Right lobe of liver (tissue), 6 donors: Measurements from ENCODE around the gene ATP1B2. TPM values are rescaled to one million over a fixed set of nuclear protein-coding genes. Genes with fewer than 3 reads are reported as not detected.

ENCODE experiments used
- ATAC-seq, 4 donors: fragments of 200-7000 bp; cut with Tn5 transposase; one replicate each; pipeline ENCODE4 v1.9.1; 2020; ENCODE audit warnings: mild to moderate bottlenecking in 4 of 4, moderate library complexity in 4 of 4
- DNase-seq, 3 donors: peaks; one replicate each; pipeline ENCODE4 v3.0.0-alpha.2; 2020
- H3K27ac ChIP-seq, 3 donors: fragments of 200-600 bp; one replicate each; pipeline ENCODE4 v1.8.0; 2022
- H3K27me3 ChIP-seq, 2 donors: fragments of 200-600 bp; one replicate each; pipeline ENCODE4 v1.8.0; 2022
- H3K36me3 ChIP-seq, 4 donors: fragments of 200-600 bp; sonication (generic) in 1 of 4; one replicate each; pipeline versions ENCODE4 v1.5.1 to v1.8.0; 2017 to 2022; ENCODE audit warnings: control low read depth in 1 of 4
- H3K4me1 ChIP-seq, 4 donors: fragments of 200-600 bp; sonication (generic) in 1 of 4; one replicate each; pipeline versions ENCODE4 v1.5.1 to v1.8.0; 2017 to 2022; ENCODE audit warnings: control low read depth in 1 of 4
- H3K4me3 ChIP-seq, 3 donors: fragments of 200-600 bp; one replicate each; pipeline ENCODE4 v1.8.0; 2022
- H3K9me3 ChIP-seq, 4 donors: fragments of 200-600 bp; sonication (generic) in 1 of 4; one replicate each; pipeline versions ENCODE4 v1.5.1 to v1.8.0; 2017 to 2022; ENCODE audit warnings: control low read depth in 1 of 4
- CTCF ChIP-seq, 4 donors: fragments of 200-600 bp in 3 of 4; fragments of 450-650 bp in 1 of 4; IDR thresholded peaks; one replicate each; pipeline versions ENCODE4 v1.5.1 to v1.8.0; 2016 to 2022; ENCODE audit warnings: antibody characterized with exemption in 4 of 4, mild to moderate bottlenecking in 2 of 4
- POLR2A ChIP-seq: fragments of 450-650 bp; IDR thresholded peaks from one replicate; pipeline ENCODE4 v1.6.1; 2017; ENCODE audit warnings: antibody characterized with exemption, mild to moderate bottlenecking
- WGBS: methylation state at CpG from one replicate; pipeline ENCODE4 v1.1.6; 2018; ENCODE audit warnings: low coverage, low lambda C conversion rate; ENCODE audit not compliant: insufficient coverage; ENCODE audit errors: missing lambda C conversion rate; 5-methylcytosine and 5-hydroxymethylcytosine counted together
- intact Hi-C, 2 donors: fragments of 100-400 bp; cut with DNase I; formaldehyde crosslinking; loops; one replicate each; pipeline versions ENCODE4 v1.11.2 to v1.14.1; 2022
- total RNA-seq, 6 experiments: library from RNA; depleted of rRNA in 2 of 6; stranded (reverse); fragments of >200 nt in 2 of 6; fragmentation: NEBNext Ultra II Directional in 3 of 6; extraction: Animal tissue kit (Norgen Biotek cat#: 25700) in 3 of 6; gene quantifications; one replicate each; pipeline versions ENCODE4 v1.1.0 to v1.2.4, GENCODE V29; 2016 to 2023
- donor health status: DM: no; HTN: yes; CAD: no.
- donor health status: DM: no; HTN: no; CAD: no.
- donor health status: DM: no; HTN: no; CAD: no.
- donor health status: DM: no; HTN: yes; CAD: no.
- donor health status: DM: no; HTN: yes; CAD: no.

Gene ATP1B2
- total RNA-seq, 6 experiments from 2014 or later = 0.43 to 1.7 (median 0.91) TPM

DNA sequence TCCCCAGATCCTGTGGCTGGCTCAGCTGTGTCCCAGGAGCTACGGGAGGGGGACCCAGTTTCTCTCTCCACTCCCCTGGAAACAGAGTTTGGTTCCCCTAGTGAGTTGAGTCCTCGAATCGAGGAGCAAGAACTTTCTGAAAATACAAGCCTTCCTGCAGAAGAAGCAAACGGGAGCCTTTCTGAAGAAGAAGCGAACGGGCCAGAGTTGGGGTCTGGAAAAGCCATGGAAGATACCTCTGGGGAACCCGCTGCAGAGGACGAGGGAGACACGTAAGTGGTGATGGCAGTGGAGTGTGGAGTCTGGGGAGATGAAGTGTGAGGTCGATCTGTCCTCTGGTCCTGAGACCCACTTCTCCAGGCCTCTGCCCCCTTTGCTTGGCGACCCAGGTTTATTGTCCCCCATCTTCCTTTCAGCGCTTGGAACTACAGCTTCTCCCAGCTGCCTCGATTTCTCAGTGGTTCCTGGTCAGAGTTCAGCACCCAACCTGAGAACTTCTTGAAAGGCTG, 38.1 kb downstream of the ATP1B2 start:
- DNase-seq (no peak), ATAC-seq (no peak)
- intact Hi-C loops = loop anchor here (10.0 kb wide), 1 partner anchor 54 kb away; the partner anchor contains the start of gene SHBG (in 2 of the 2)

DNA sequence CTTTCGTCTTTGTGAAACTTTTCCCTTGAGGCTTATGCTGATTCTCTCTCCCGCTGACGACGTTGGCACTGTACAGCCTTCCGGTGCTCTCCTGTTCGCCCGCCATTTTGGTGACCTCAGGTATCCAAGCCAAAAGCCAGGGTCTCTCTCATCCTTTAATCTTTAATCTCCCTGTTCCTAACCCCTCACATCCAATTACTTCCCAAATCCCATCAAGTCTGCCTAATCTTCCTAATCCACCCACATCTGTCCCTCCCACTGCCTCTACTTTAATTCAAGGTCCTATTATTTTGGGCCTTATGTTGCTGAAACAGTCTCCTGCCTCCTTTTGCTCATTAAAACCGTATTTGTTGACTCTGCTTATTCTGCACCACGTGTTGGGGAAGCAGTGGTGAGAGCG, 44.9 kb downstream of the ATP1B2 start:
- WGBS = 93% methylated on average over 10 of the region's 10 CpGs
- DNase-seq (no peak), ATAC-seq (no peak)
- Histone ChIP-seq H3K4me3 (no peak overlapping the region), H3K27me3 (no peaks in the 10 kb centered on the region), H3K27ac (no peak overlapping the region), H3K36me3 (no peaks in the 10 kb centered on the region), H3K9me3 (no peaks in the 10 kb centered on the region), H3K4me1 (no peaks in the 10 kb centered on the region)
- no peak for TF ChIP-seq POLR2A
- no peak for TF ChIP-seq CTCF (IDR thresholded peaks at IDR 0.05)
- intact Hi-C loops = no loop called here

More for the DNA sequence above, 38.1 kb downstream of the ATP1B2 start:
- Histone ChIP-seq H3K4me3 (peak overlapping the region; percentile 60 to 94 (median 69)), H3K9me3 (no peaks in the 10 kb centered on the region), H3K4me1 (peaks cover 0 to 22% (median 10%) of the 10 kb centered on the region in 4 donors), H3K27me3 (no peaks in the 10 kb centered on the region), H3K27ac (peak overlapping the region in 1 of 3 donors; percentile 24), H3K36me3 (no peaks in the 10 kb centered on the region)
- TF ChIP-seq POLR2A (no peak), CTCF (IDR thresholded peaks at IDR 0.05) (no peak)
- WGBS = 17% methylated on average over 10 of the region's 13 CpGs

DNA sequence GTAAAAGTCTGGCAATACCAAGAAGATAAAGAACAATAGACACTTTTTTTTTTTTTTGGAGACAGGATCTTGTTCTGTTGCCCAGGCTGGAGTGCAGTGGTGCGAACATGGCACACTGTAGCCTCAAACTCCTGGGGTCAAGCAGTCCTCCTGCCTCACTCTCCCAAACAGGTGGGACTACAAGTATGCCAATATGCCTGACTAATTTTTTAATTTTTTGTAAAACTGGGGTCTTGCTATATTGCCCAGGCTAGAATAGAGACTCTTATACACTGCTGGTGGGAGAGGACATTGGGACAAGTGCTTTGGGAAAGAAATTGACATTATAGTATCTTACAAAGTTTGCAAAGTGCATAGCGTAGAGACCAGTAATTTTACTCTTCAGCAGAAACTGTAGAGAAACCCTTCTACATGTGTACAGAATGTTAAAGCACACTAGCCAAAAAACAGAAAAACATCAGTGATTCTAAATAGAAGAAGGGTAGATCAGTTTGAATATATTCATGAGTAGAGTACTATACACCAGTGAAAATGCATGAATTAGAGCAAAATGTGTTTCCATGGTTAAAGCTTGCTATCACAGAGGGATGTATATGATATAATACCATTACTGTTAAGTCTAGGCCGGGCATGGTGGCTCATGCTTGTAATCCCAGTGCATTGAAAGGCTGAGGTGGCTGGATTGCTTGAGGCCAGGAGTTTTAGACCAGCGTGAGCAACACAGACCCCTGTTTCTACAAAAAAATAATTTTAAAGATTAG, 47.3 kb downstream of the ATP1B2 start:
- intact Hi-C loops = no loop called here
- 93% methylated on average over 4 of the region's 4 CpGs for WGBS

GRCh38 chr17:7700510-7700909, 49.8 kb downstream of the ATP1B2 start:
- TF ChIP-seq CTCF (IDR thresholded peaks at IDR 0.05) (no peak), POLR2A (no peak)
- Histone ChIP-seq H3K27me3 (no peaks in the 10 kb centered on the region), H3K27ac (no peak overlapping the region), H3K36me3 (peaks cover 0 to 6% (median 0%) of the 10 kb centered on the region in 4 donors), H3K9me3 (no peaks in the 10 kb centered on the region), H3K4me1 (no peaks in the 10 kb centered on the region), H3K4me3 (no peak overlapping the region)
- WGBS = 97% methylated on average over 7 of the region's 7 CpGs
- DNase-seq (no peak), ATAC-seq (no peak)
- intact Hi-C loops = no loop called here

More for the DNA sequence above, 47.3 kb downstream of the ATP1B2 start:
- peaks cover 0 to 6% (median 0%) of the 10 kb centered on the region in 4 donors for H3K36me3 ChIP-seq
- H3K9me3 ChIP-seq = no peaks in the 10 kb centered on the region
- no peaks in the 10 kb centered on the region for H3K4me1 ChIP-seq
- ATAC-seq (no peak), DNase-seq (no peak)
- no peak overlapping the region for H3K27ac ChIP-seq
- TF ChIP-seq CTCF (IDR thresholded peaks at IDR 0.05) (no peak), POLR2A (no peak)
- H3K27me3 ChIP-seq = no peaks in the 10 kb centered on the region
- H3K4me3 ChIP-seq = no peak overlapping the region
